Esophagus muscularis mucosa (tissue), 3 donors: ENCODE results near the gene PRPF40B.

Source experiments
- CTCF ChIP-seq, 3 experiments: fragments of 200-600 bp in 2 of 3; fragments of 450-650 bp in 1 of 3; sonication (generic) in 2 of 3; IDR thresholded peaks; one replicate each; pipeline ENCODE4 v1.5.1; 2017 to 2019; ENCODE audit warnings: antibody characterized with exemption in 3 of 3, mild to moderate bottlenecking in 2 of 3, moderate library complexity in 1 of 3
- POLR2AphosphoS5 ChIP-seq, 2 donors: sonication (generic); formaldehyde crosslinking; IDR thresholded peaks; one replicate each; pipeline ENCODE4 v1.6.1; 2017; ENCODE audit warnings: antibody characterized with exemption in 2 of 2

- TF ChIP-seq POLR2AphosphoS5 (IDR thresholded peaks at IDR 0.05) (peak; percentile 32 to 51), CTCF (IDR thresholded peaks at IDR 0.05) (peak; percentile 56 to 73 (median 63))
Observed at GRCh38 chr12:49636979-49637755, 13.8 kb downstream of the PRPF40B start.
